Measurements from ENCODE around the gene TWIST2. TPM values are rescaled to one million over a fixed set of nuclear protein-coding genes. Genes with fewer than 3 reads are reported as not detected.

The TWIST2 gene
- total and polyA plus RNA-seq, 9 donors = 14.2 to 104 (median 32.7) TPM

- 62 to 67% (median 64%) methylated on average over 13 of the region's 13 CpGs for WGBS, 3 donors
- intact Hi-C loops (cut with DNase I) = no loop called here
- no peaks in the 10 kb centered on the region for H3K9me3 ChIP-seq
These were observed 76.9 kb downstream of the TWIST2 start for GRCh38 chr2:238924796-238925195.

DNA sequence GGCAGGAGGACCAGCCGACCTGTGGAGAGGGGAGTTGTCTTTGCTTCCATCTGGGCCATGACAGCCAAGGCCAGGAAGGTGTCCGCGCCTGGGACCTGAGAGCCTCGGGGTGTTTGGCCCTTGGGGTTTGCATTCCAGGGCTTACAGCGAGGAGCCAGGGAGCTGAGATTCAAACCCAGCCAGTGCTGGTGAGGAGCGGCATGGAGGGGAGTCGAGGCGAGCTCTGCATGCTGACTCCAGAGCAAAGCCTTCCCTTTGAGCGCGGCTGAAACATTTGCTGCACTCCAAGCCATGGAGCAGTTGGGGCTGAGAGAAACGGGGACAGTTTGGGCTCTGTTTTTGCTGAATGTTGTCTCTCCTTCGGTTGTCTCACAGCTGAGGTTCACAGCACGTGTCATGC, 77.4 kb downstream of the TWIST2 start:
- Histone ChIP-seq H3K27me3 (no peaks in the 10 kb centered on the region), H3K36me3 (no peaks in the 10 kb centered on the region), H3K9me3 (no peaks in the 10 kb centered on the region), H3K27ac (no peak overlapping the region), H3K4me1 (ENCODE audit: insufficient read depth) (peaks cover 20% of the 10 kb centered on the region), H3K4me3 (no peak overlapping the region)
- WGBS, 3 donors = 92 to 94% (median 92%) methylated on average over 13 of the region's 13 CpGs
- intact Hi-C loops (cut with DNase I) = no loop called here
- DNase-seq = peak in 2 of 5 donors; percentile 18 to 31
- TF ChIP-seq, protein P1, sequence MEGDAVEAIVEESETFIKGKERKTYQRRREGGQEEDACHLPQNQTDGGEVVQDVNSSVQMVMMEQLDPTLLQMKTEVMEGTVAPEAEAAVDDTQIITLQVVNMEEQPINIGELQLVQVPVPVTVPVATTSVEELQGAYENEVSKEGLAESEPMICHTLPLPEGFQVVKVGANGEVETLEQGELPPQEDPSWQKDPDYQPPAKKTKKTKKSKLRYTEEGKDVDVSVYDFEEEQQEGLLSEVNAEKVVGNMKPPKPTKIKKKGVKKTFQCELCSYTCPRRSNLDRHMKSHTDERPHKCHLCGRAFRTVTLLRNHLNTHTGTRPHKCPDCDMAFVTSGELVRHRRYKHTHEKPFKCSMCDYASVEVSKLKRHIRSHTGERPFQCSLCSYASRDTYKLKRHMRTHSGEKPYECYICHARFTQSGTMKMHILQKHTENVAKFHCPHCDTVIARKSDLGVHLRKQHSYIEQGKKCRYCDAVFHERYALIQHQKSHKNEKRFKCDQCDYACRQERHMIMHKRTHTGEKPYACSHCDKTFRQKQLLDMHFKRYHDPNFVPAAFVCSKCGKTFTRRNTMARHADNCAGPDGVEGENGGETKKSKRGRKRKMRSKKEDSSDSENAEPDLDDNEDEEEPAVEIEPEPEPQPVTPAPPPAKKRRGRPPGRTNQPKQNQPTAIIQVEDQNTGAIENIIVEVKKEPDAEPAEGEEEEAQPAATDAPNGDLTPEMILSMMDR (IDR thresholded peaks at IDR 0.05) = no peak
- TF ChIP-seq EP300 (IDR thresholded peaks at IDR 0.05) = no peak
- no peak for TF ChIP-seq POLR2A (IDR thresholded peaks at IDR 0.05)

More at GRCh38 chr2:238924796-238925195, 76.9 kb downstream of the TWIST2 start:
- H3K27ac ChIP-seq = no peak overlapping the region
- peak in 3 of 5 donors; percentile 41 to 57 (median 49) for DNase-seq
- no peak for TF ChIP-seq EP300 (IDR thresholded peaks at IDR 0.05)
- TF ChIP-seq, protein P1 (IDR thresholded peaks at IDR 0.05) = no peak
- no peak for TF ChIP-seq POLR2A (IDR thresholded peaks at IDR 0.05)
- H3K4me1 ChIP-seq (ENCODE audit: insufficient read depth) = peaks cover 15% of the 10 kb centered on the region
- no peak overlapping the region for H3K4me3 ChIP-seq
- H3K36me3 ChIP-seq = no peaks in the 10 kb centered on the region
- no peaks in the 10 kb centered on the region for H3K27me3 ChIP-seq

DNA sequence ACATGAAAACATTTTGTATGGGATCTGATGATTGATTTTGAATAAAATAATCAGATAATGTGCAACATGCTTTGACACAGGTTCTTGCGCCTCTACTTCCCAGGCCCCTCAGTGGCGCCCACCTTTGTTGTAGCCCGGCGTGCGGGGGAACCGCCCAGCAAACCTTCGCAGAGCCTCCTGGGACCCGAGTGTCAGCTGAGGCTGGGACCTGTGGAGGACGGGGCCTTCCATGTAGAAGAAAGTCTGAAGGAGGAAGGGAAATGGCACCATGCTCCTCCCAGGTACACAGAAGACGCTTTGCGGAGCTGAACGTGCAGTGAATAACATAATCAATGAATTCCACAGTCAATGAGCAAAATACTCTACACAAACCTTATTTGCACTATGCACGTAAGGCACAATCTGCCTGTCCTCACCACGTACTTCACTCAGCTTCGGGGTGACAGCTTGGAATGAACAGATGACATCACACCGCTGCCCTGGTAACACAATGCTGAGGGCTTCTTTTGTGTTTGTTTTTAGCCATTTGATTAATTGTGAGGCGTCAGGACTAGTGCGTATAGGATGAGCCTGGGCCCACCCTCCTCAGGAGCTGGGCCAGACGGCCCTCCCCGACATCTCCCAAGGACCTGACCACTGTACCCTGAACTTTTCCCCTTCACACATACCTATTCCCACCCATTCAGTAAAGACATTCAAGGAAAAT, 78.1 kb downstream of the TWIST2 start:
- Histone ChIP-seq H3K4me1 (ENCODE audit: insufficient read depth) (peaks cover 23% of the 10 kb centered on the region), H3K27ac (no peak overlapping the region), H3K4me3 (no peak overlapping the region), H3K27me3 (no peaks in the 10 kb centered on the region), H3K36me3 (no peaks in the 10 kb centered on the region), H3K9me3 (no peaks in the 10 kb centered on the region)
- 87 to 94% (median 93%) methylated on average over 20 of the region's 20 CpGs for WGBS, 3 donors
- peak in 4 of 5 donors; percentile 10 to 28 (median 13) for DNase-seq
- TF ChIP-seq POLR2A (IDR thresholded peaks at IDR 0.05) (no peak), EP300 (IDR thresholded peaks at IDR 0.05) (no peak)
- TF ChIP-seq, protein P1 (IDR thresholded peaks at IDR 0.05) = no peak
- intact Hi-C loops (cut with DNase I) = no loop called here

DNA sequence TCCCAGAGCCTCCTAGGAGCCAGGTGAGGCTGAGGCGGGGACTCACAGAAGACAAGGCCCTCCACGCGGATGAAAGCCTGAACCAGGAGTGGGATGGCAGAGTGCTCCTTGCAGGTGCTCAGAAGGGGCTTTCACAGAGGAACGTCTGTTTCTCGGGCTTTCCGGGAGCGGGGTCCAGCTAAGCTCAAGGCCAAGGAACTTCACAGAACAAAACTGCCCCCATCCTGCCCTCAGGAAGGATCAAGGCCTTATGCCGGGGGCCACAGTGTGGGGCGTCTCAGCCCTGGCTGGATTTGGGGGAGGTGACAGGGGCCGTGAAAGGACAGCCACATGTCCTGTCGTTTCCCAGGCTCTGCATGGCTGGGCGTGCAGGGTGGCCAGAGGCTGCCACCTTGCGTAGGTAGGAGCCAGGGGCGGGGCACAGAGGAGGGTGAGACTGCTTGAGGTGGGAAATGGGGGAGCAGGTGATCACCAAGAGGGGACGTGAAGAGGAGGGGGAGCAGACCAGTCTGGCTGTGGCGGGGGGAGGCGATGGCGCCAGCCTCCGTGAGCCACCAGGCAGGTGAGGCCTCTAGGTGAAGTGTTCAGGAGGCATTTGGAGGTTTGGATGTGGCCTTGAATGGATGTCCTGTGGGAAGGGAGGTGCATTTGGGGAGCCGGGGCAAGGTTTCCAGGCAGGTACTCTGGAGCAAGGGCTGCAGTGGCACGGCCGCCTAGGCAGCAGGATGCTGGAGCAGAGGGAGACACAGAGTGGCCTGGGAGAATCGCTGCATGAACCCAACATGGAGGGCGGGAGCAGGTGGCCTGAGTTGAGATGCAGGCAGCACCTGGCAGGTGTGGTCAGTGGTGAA, 79.1 kb downstream of the TWIST2 start:
- Histone ChIP-seq H3K4me3 (no peak overlapping the region), H3K36me3 (no peaks in the 10 kb centered on the region), H3K4me1 (ENCODE audit: insufficient read depth) (peaks cover 24% of the 10 kb centered on the region), H3K27me3 (no peaks in the 10 kb centered on the region), H3K9me3 (no peaks in the 10 kb centered on the region), H3K27ac (no peak overlapping the region)
- WGBS, 3 donors = 85 to 88% (median 87%) methylated on average over 24 of the region's 24 CpGs
- DNase-seq = peak; percentile 11 to 31 (median 21)
- no peak for TF ChIP-seq EP300 (IDR thresholded peaks at IDR 0.05)
- TF ChIP-seq, protein P1 (IDR thresholded peaks at IDR 0.05) = no peak
- no peak for TF ChIP-seq POLR2A (IDR thresholded peaks at IDR 0.05)
- intact Hi-C loops (cut with DNase I) = no loop called here
